ENCODE measurements around the gene C11orf24.

Gene C11orf24

GRCh38 chr11:68266936-68267880 is 4.6 kb downstream of the C11orf24 start:
- TF ChIP-seq CTCF (IDR thresholded peaks at IDR 0.05; ENCODE audit: extremely low read depth, missing control alignments), result no peak
- DNase-seq (ENCODE audit: low spot score), result no peak

- TF ChIP-seq CTCF (IDR thresholded peaks at IDR 0.05; ENCODE audit: extremely low read depth, missing control alignments), result no peak
- peak; percentile 83 for DNase-seq (ENCODE audit: low spot score)
Observed at GRCh38 chr11:68266121-68266891, 5.5 kb downstream of the C11orf24 start.

GRCh38 chr11:68264741-68265540 is 6.8 kb downstream of the C11orf24 start:
- DNase-seq (ENCODE audit: low spot score), result no peak
- TF ChIP-seq CTCF (IDR thresholded peaks at IDR 0.05; ENCODE audit: extremely low read depth, missing control alignments), result no peak

GRCh38 chr11:68264244-68264643 is 7.5 kb downstream of the C11orf24 start:
- DNase-seq (ENCODE audit: low spot score), result no peak
- TF ChIP-seq CTCF (IDR thresholded peaks at IDR 0.05; ENCODE audit: extremely low read depth, missing control alignments), result no peak

GRCh38 chr11:68263444-68264035 is 8.2 kb downstream of the C11orf24 start:
- no peak for TF ChIP-seq CTCF (IDR thresholded peaks at IDR 0.05; ENCODE audit: extremely low read depth, missing control alignments)
- DNase-seq (ENCODE audit: low spot score), result no peak

- no peak for TF ChIP-seq CTCF (IDR thresholded peaks at IDR 0.05; ENCODE audit: extremely low read depth, missing control alignments)
- DNase-seq (ENCODE audit: low spot score), result no peak
Observed at GRCh38 chr11:68262544-68262827, 9.3 kb downstream of the C11orf24 start.

All from GM20000 (cell line).